Cardiac muscle cell (in vitro differentiated cells and primary cell): ENCODE data around the gene NRG3. TPM values are rescaled to one million over a fixed set of nuclear protein-coding genes. Genes with fewer than 3 reads are reported as not detected.

Source experiments
- DNase-seq, 2 donors: peaks; one replicate each; pipeline versions ENCODE4 v3.0.0 to v3.0.0-alpha.2; 2010 to 2017; ENCODE audit warnings: low read depth in 1 of 2, low spot score in 1 of 2
- H3K27ac ChIP-seq: fragments of 200-600 bp; sonication (generic); 2 replicates; pipeline ENCODE4 v1.5.1; 2016
- H3K27me3 ChIP-seq: fragments of 200-600 bp; sonication (generic); 2 replicates; pipeline ENCODE4 v1.6.0; 2016; ENCODE audit warnings: control low read depth
- H3K36me3 ChIP-seq: fragments of 200-600 bp; sonication (generic); 2 replicates; pipeline ENCODE4 v1.5.1; 2016; ENCODE audit warnings: control low read depth
- H3K4me1 ChIP-seq: fragments of 200-600 bp; sonication (generic); 2 replicates; pipeline ENCODE4 v1.8.1; 2017; ENCODE audit warnings: low read depth, mild to moderate bottlenecking, mixed run types
- H3K4me3 ChIP-seq: fragments of 200-600 bp; sonication (generic); 2 replicates; pipeline ENCODE4 v1.5.1; 2016; ENCODE audit warnings: mild to moderate bottlenecking
- H3K9me3 ChIP-seq: fragments of 200-600 bp; sonication (generic); 2 replicates; pipeline ENCODE4 v1.5.1; 2017; ENCODE audit warnings: low read depth, mild to moderate bottlenecking, control low read depth
- CTCF ChIP-seq: IDR thresholded peaks from 2 replicates; pipeline ENCODE4 v1.5.1; 2012; ENCODE audit warnings: low read depth, mild to moderate bottlenecking, low read length
- polyA plus RNA-seq: library from polyadenylated mRNA; unstranded; fragments of >200 nt; fragmentation: Nextera tagmentation; extraction: Ambion mirVana; gene quantifications from 2 replicates; pipeline ENCODE4 v1.2.1, GENCODE V29; 2016
- total RNA-seq: library from RNA; depleted of rRNA; stranded (reverse); fragments of >200 nt; gene quantifications from 2 replicates; pipeline ENCODE4 v1.2.3, GENCODE V29; 2016

NRG3 gene
- total and polyA plus RNA-seq, 2 experiments from 2014 or later = 0.48 to 0.55 TPM

- DNase-seq = no peak
- Histone ChIP-seq H3K27me3 (no peaks in the 10 kb centered on the region), H3K4me1 (no peaks in the 10 kb centered on the region), H3K4me3 (no peak overlapping the region), H3K36me3 (no peaks in the 10 kb centered on the region), H3K9me3 (no peaks in the 10 kb centered on the region), H3K27ac (no peak overlapping the region)
- TF ChIP-seq CTCF = no peak
Observed at GRCh38 chr10:82477776-82478175, 602.8 kb downstream of the NRG3 start.

GRCh38 chr10:82492647-82493046 is 617.7 kb downstream of the NRG3 start:
- H3K36me3 ChIP-seq = no peaks in the 10 kb centered on the region

GRCh38 chr10:82496114-82496513 is 621.1 kb downstream of the NRG3 start:
- Histone ChIP-seq H3K4me3 (no peak overlapping the region), H3K27me3 (no peaks in the 10 kb centered on the region), H3K4me1 (no peaks in the 10 kb centered on the region), H3K9me3 (no peaks in the 10 kb centered on the region), H3K36me3 (no peaks in the 10 kb centered on the region), H3K27ac (no peak overlapping the region)
- no peak for TF ChIP-seq CTCF
- no peak for DNase-seq

More at GRCh38 chr10:82492647-82493046, 617.7 kb downstream of the NRG3 start:
- no peak for TF ChIP-seq CTCF
- Histone ChIP-seq H3K4me1 (no peaks in the 10 kb centered on the region), H3K27me3 (no peaks in the 10 kb centered on the region), H3K4me3 (no peak overlapping the region), H3K9me3 (no peaks in the 10 kb centered on the region), H3K27ac (no peak overlapping the region)
- no peak for DNase-seq

- Histone ChIP-seq H3K36me3 (no peaks in the 10 kb centered on the region), H3K27ac (no peak overlapping the region), H3K9me3 (no peaks in the 10 kb centered on the region), H3K4me1 (no peaks in the 10 kb centered on the region), H3K4me3 (no peak overlapping the region), H3K27me3 (no peaks in the 10 kb centered on the region)
- TF ChIP-seq CTCF = no peak
- DNase-seq = peak in 1 of 2 donors; percentile 1
Observed at GRCh38 chr10:82497439-82497838, 622.4 kb downstream of the NRG3 start.

- Histone ChIP-seq H3K27ac (no peak overlapping the region), H3K27me3 (no peaks in the 10 kb centered on the region), H3K9me3 (no peaks in the 10 kb centered on the region), H3K36me3 (no peaks in the 10 kb centered on the region), H3K4me1 (no peaks in the 10 kb centered on the region), H3K4me3 (no peak overlapping the region)
- TF ChIP-seq CTCF = no peak
- DNase-seq = no peak
Observed at GRCh38 chr10:82498976-82499375, 624.0 kb downstream of the NRG3 start.

- Histone ChIP-seq H3K4me3 (no peak overlapping the region), H3K4me1 (no peaks in the 10 kb centered on the region), H3K27me3 (no peaks in the 10 kb centered on the region), H3K36me3 (no peaks in the 10 kb centered on the region), H3K27ac (no peak overlapping the region), H3K9me3 (no peaks in the 10 kb centered on the region)
- TF ChIP-seq CTCF = no peak
- DNase-seq = peak in 1 of 2 donors; percentile 4
Observed at GRCh38 chr10:82505009-82505408, 630.0 kb downstream of the NRG3 start.
